NCI-H146 treated with DMSO at 0.1 percent for 48 hours (cell line): Measurements from ENCODE around the gene GPR21.

Experiments used
- DNase-seq: peaks from one replicate; lab custom pipeline; 2025; ENCODE audit not compliant: unreplicated experiment; lab: John Stamatoyannopoulos, UW

Gene GPR21

DNA sequence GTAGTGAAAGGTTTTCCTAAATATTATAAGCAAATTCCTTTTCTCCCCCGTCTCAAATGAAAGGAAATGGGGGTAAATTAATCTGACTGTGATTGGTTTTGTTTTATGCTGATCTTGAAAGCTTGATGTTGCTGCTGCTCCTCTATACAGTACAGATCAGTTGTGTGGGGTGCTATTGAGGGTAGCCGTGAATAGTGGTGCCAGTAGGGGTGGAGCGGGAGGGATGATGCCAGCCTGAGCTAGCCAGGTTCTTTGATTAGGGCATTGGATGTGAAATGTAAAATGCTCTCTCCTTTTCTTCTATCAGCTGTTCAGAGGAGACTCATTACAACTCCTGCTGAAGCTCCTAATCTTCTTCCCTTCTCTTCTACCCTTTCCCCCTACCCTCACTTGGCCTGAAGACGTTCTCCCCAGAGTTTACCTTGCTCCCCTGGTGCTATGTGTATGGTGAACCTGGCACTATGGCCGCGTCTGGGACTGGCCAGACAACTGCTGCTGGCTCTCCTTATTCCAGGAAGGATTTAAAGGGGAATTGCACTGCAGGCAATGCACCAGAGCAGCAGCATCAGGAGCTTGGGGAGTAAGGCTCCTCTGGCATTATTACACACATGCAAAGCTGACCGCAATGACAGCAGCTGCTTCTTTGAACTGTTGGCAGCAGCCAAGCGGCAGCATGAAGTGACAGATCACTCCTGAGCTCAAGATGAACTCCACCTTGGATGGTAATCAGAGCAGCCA, 566 bp downstream of the GPR21 start:
- DNase-seq = no peak

DNA sequence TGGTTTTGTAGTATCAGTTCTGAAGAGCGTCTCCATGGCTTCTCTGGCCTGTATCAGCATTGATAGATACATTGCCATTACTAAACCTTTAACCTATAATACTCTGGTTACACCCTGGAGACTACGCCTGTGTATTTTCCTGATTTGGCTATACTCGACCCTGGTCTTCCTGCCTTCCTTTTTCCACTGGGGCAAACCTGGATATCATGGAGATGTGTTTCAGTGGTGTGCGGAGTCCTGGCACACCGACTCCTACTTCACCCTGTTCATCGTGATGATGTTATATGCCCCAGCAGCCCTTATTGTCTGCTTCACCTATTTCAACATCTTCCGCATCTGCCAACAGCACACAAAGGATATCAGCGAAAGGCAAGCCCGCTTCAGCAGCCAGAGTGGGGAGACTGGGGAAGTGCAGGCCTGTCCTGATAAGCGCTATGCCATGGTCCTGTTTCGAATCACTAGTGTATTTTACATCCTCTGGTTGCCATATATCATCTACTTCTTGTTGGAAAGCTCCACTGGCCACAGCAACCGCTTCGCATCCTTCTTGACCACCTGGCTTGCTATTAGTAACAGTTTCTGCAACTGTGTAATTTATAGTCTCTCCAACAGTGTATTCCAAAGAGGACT, 1.5 kb downstream of the GPR21 start:
- no peak for DNase-seq

DNA sequence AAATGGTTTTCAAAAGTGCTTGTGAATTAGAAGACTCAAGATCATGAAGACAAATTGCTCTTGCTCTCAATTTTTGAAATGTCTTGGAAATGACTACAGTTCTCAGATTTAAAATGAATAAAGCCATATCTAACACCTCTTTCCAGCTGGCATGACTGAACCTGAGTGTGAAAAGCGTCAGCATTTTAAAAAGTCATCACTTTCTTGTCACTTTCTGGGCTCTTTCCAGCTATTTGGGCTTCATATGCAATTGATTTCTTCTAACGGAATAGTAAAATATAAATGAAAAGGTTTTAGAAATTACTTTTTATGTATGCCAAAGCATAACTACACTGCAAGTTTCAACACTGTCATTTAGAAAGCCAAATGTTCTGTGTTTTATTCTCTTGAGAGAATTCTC, 2.3 kb downstream of the GPR21 start:
- DNase-seq = no peak

DNA sequence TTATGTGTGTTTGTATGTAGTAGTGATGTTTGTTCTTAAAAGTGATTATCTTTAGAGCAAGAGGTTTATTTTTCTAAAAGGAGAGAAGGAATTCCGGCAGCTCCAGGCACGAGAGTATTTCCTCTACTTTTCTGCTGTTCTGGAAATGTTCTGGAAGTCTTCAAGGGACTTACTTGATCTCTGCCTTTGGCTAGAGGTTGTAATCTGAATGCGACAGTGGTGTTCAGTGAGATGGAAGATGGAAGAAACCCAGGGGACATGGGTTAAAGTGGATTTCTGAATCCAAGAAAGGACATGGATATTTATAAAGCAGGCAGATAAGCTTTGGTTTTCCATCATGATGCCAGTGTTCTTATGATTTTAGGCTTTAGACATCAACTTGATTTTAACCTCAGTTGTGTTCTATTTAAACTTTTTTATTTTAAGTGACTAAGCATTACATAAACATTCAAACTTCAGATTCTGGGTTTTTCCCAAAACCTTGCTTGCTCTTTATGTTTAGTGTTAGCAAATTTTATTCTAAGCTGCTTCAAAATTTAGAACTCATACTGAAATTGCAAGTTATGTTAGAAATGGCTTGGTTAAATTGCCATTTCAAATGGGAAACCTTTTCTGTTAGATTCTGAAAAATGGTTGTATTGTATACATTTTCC, 3.6 kb downstream of the GPR21 start:
- no peak for DNase-seq

DNA sequence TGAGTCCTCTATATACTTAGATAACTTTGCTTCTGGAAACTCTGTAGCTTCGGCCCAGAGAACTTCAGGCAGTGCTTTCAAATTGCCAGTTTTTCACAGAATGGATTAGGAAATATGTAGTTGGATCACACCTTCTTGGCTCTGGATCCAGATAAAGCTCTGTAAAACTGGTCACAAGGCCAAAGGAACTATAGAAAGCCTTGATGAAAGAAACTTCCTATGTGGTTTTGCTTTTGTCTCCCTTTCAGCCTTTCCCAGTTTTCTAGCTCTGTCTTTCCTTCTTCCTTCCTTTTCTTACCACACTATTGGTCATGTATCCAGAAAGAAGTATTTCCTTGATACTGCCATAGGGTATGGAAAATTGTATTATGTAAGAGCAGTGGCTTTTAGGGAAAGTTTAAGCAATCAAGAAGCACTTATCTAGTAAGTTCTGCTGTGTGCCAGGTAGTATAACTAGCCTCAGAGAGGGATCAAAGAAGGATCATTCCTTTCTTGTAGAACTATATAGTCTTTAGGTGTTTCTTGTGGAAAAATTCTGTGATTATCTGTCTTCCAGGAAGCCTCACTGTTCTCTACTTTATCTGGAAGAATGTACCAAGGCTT, 6.3 kb downstream of the GPR21 start:
- DNase-seq = no peak

DNA sequence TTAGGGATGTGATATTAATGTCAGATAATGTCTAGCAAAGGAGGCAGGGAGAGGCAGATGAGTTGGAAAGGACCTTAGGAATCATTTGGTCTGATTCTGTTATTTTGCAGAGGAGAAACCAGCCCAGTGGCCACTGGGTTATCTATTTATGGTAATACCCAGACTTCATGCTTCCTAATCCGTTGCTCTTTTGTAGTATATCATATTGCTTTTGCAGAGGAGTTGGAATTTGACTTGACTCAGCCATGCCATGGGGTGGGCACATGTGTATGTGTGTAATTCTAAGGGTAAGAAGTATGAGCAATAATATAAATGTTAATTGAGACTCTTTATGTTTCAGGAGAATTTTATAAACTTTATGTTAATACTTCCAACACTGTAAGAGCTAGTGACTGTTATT, 7.3 kb downstream of the GPR21 start:
- DNase-seq = no peak

DNA sequence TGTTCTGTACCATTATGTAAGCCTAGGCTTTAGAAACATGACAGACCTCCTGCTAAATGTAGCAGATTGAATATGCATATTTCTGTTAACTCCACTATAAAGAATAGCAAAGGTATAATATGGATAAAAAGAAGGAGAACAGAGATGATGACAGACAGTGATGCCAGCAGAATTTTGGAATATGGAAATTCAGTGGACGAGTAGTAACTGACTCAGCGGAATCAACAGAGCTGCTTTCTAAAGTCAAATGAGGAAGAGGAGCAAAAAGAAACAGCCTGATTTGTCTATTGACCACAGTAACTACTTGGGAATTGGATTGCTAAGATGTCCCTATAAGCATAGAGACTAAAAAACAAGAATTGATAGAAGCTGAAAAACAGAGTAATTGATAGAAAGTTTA, 8.0 kb downstream of the GPR21 start:
- DNase-seq = no peak

DNA sequence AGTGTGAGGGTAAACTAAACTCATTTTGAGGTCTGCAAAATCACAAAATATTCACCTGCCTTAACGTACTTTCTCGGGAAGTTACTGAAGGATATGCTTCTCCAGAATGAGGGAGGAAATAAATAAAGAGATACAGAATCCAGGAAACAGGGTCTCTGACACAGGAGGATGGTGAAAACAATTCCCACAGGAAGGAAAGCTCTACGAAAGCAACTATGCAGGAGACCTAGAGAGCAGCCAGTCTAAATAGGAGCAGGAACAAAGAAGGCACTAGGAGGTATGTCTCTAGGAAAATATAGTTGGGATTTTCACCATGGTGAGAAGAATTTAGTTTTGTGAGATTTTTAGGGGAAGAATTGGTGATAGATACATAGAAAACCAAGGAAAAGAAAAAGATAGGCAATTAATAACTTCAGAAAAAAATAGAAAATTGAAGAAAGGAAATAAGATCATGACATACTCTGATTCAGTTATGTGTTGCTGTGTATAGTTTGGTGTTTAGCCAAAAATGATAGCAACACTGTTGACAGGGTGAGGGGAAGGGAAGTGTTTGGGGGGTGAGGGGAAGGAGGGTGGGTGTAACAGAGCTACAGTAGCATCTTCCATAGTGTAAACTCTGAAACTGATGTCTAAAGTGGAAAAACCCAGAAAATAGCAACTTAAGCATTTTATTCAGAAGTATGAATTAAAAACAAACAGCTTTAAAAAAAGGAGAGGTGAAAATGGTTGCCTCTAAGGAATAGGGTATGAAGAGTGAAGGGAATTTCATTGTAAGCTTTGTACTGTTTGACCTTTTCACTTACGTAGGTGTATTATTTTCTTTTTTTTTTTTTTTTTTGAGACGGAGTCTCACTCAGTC, 9.8 kb downstream of the GPR21 start:
- no peak for DNase-seq

DNA sequence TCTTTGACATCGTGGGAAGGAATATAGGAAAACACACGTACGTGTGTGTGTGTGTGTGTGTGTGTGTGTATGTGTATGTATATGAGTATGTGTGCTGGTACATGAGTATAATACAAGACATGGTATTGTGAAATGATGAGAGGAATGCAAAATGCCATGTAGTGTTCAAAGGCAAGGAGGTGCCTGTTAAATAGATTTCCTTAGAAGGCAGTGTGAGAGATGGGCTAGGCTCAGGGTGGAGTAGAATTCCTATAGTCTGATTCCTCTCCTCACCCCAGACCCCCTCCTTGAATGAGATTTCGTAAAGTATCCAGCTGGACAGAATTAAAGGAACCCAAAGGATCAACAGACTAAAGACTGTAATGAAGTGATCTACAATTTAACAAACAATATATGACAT, 11.1 kb downstream of the GPR21 start:
- no peak for DNase-seq

DNA sequence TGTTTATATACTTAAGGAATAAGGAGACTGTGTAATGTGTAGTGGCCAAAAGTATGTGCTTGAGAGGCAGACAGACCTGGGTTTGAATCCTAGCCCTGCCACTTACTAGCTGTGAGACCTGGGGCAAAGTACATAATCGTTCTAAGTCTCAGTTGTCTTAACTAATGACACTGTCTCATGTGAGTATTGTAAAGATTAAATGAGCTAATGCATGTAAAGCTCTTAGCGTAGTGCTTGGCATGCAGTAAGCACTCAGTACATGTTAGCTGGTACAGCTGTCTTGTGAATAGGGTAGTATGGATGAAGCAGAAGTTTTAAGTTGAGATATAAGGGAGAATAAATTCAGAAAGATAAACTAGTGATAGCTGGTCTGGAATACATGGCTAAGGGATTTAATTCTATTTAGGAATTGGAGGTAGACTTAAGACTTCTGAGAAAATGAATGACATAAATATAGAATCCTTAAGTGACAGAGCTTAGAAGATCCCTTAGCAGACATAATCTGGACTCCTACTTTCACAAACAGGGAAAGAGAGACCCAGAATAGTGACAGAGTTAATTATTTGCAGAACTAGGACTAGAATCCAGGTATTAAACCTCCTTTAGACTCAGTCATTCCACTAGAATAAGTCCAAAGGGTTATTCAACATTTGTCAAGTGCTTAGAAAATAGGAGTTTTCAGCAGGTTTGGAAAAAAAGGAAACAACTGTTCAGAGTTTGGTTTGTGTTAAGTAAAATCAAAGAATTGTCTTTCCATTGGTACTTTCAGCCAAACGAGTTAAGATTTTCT, 13.1 kb downstream of the GPR21 start:
- DNase-seq = no peak

DNA sequence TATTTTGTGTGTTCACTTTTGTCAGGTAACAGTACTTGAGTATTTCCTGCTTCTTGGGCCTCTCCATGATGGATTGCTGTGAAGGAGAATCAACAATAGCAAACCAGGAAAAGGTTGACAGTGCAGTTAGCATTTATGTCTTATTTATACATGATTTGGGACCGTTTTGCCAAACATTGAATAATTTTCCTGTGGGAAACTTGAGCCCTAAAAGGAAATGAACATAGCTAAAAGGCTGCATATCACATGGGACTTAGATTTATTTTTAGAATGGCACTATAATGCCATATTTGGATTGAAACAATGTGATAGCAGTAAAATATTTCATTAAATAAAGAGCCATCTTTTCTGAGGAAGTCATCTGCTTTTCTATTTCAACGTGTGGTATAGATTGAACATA, 15.3 kb downstream of the GPR21 start:
- DNase-seq = no peak

DNA sequence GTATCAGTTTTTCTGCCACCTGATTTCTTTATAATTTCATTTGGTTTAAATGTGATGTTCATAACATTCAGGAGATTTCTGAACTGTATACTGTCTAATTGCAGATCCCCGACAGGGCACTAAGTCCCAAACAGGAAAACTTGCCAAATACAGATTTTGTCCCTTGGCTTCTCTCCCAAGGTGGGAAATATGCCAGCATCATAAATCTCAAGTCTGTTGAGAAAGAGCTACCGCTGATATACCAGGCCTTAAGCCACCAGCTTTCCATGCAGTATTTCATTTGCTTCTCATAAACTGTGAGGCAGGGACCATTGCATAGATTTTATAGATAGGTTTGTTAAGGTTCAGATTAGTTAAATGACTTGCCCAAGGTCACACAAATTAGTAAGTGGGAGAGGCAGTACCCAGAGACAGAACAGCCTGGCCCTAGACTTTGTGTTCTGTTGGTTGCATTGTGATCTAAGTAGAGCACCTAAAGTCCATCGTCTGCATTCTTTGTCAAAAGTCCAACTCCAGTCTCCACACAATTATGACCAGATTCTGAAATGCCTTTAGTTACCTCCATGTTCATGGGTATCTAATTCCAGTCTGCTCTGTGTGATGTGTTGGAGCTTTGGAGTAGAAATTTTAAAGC, 16.2 kb downstream of the GPR21 start:
- no peak for DNase-seq

DNA sequence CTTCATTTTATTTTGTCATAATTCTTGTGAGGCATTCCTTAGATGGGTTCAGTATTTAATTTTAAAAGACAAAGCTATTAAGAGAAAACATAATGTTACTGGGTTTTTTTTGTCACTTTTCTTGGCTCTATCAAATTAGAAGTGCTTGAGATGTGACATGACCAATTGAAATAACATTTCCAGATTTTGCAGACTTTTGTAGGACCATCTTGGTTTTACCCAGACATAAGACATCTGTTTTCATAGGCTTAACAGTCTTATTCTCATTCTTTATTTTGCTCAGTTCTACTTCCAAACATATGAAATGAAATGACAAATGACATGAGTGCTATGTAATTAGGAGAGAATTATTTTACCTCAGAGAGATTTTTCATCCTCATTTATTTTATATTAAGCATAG, 19.6 kb downstream of the GPR21 start:
- DNase-seq = no peak

DNA sequence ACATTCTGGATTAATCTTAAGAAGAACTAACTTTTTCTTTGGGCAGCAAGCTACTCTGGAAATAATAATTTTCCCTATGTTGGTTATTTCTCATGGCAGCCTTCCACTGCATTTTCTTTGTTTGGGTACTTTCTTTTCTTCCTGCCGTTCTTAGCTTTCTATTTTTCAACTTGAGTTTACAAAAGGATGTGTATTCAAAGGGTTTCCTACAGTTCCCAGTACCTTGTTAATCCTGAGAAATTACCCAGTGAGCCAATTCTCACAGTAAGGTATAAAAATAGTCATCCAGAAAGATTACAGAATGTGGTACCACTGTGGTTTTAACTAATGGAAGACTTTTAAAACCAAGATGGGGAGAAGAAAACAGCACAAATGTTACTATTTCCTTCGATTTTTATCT, 20.2 kb downstream of the GPR21 start:
- DNase-seq = no peak

DNA sequence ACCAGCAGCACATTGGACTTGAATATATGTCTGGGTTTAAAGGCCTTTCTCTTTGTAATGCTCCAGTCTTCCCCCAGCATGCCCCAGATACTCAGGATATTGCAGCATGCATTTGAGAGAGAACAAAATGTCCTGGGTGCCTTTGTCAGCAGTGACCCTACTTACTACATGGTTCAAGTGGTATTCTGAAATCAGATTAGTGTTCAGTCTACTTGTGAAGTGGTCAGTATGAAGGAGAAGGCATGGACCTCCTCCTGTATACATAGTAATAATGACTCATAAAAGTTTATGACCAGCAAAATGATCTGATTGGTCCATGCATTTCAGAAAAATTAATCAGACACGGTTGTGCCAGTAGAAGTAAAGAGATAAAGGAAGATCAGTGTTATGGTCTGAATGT, 25.4 kb downstream of the GPR21 start:
- DNase-seq = no peak

DNA sequence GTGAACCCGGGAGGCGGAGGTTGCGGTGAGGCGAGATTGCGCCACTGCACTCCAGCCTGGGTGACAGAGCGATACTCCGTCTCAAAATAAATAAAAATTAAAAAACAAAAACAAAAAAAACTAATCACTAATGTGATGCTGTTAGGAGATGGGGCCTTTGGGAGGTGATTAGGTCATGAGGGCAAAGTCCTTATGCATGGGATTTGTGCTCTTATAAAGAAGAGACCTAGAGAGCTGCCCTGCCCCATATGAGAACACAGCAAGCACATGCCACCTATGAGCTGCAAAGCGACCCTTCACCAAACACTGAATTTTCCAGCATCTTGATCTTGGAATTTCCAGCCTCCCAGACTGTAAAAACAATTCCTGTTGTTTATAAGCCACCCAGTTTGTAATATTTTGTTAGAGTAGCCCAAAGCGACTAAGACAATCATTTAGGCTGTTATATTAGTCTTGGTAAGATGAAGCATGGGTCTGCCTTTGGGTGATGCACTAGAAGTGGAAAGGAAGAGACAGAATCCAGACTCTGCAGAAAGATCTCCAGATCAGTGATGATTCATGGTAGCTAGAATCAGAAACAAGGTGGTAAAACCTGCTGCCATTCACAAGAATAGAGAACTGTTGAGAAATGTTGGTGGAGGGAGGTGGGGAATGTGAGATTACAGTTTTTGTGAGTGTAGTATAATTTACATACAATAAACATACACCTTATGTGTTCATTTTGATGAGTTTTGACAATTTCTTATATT, 26.2 kb downstream of the GPR21 start:
- no peak for DNase-seq

DNA sequence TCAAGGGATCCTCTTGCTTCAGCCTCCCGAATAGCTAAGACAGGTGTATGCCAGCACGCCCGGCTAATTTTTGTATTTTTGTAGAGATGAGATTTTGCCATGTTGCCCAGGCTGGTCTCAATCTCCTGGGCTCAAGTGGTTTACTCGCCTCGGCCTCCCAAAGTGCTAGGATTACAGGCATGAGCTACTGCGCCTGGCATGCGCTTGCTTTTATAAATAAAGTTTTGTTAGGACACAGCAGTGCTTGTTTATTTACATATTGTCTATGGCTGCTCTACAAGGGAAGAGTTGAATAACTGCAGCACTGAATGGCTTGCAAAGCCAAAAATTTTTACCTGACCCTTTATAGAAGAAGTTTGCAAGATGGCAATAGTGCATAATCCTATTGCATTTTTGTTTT, 27.7 kb downstream of the GPR21 start:
- DNase-seq = no peak

DNA sequence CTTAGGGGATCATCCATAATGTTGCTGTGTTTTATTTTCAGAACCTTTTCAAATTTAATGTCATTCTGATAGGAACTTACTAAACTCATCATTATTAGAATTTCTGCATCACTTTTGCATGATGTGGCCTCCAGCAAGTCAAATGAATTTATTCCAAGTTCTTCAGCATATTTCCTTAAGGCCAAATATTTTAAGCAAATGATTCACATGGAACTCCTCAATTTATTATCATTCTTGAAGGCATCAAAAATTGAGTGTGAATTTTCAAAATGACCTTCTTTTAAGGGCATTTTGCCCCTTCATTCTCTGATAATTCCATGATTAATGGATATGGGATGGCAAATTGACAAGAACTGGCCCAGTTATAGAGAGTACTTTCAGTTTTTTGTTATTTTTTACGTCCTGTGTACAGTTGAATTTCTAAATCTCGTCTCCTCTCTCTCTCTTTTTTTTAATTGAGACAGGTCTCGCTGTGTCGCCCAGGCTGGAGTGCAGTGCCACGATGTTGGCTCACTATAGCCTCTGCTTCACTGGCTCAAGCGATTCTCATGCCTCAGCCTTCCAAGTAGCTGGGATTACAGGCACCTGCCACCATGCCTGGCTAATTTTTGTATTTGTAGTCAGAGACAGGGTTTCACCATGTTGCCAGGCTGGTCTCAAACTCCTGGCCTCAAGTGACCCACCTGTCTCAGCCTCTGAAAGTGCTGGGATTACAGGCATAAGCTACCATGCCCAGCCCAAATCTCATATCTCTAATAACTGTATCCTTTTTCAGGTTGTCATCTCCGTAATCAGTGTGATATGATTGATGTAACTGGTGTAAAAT, 29.1 kb downstream of the GPR21 start:
- DNase-seq = no peak
